ENCODE measurements around the gene PCSK6. TPM values are rescaled to one million over a fixed set of nuclear protein-coding genes. Genes with fewer than 3 reads are reported as not detected.
"Not testable (repeated sequence)": the region's sequence is repeated elsewhere in the genome, so short reads cannot be mapped to it uniquely, and the experiment has no call there.

PCSK6 gene
- total and polyA plus RNA-seq, 2 experiments from 2014 or later = 0.38 TPM; not detected in 1

- Histone ChIP-seq H4K20me1 (ENCODE audit: insufficient read depth) (no peaks in the 10 kb centered on the region), H3K79me2 (ENCODE audit: insufficient read depth) (no peaks in the 10 kb centered on the region), H3K4me3 (no peak overlapping the region), H3K9me2 (ENCODE audit: insufficient read depth) (no peaks in the 10 kb centered on the region), H3K9me3 (ENCODE audit: low read depth) (no peaks in the 10 kb centered on the region), H3K4me2 (ENCODE audit: unreplicated experiment) (no peak overlapping the region), H3K27me3 (replicated peaks; ENCODE audit: insufficient read depth) (0 out of 2 replicates have a peak, but pooled peaks cover 7% of the 10 kb centered on the region), H3K27ac (no peak overlapping the region), H2AFZ (no peak overlapping the region), H3K9ac (no peak overlapping the region), H3K4me1 (ENCODE audit: insufficient read depth) (no peaks in the 10 kb centered on the region), H3K36me3 (ENCODE audit: low read depth) (no peaks in the 10 kb centered on the region), H3F3A (ENCODE audit: insufficient read depth) (no peaks in the 10 kb centered on the region)
- no peak for TF ChIP-seq EZH2 (IDR thresholded peaks at IDR 0.05; ENCODE audit: insufficient read depth, poor library complexity, severe bottlenecking)
- no peak for TF ChIP-seq EZH2phosphoT487 (IDR thresholded peaks at IDR 0.05; ENCODE audit: insufficient read depth, low read depth)
- no peak for DNase-seq
- in situ Hi-C loops (cut with MboI) = no loop called here
- 72 to 73% methylated on average over 6 of the region's 6 CpGs for WGBS, 2 experiments (ENCODE audit: low coverage in 1 of 2, low lambda C conversion rate in 2 of 2, missing lambda C conversion rate in 2 of 2)
Measured at GRCh38 chr15:101404245-101404644, 85.3 kb downstream of the PCSK6 start.

GRCh38 chr15:101402883-101403282 lies 86.6 kb downstream of the PCSK6 start:
- in situ Hi-C loops (cut with MboI) = not testable (repeated sequence)
- WGBS, 2 experiments (ENCODE audit: low coverage in 1 of 2, low lambda C conversion rate in 2 of 2, missing lambda C conversion rate in 2 of 2) = 69 to 70% methylated on average over 1 to 3 of the region's 4 CpGs

GRCh38 chr15:101401286-101401685 lies 88.2 kb downstream of the PCSK6 start:
- Histone ChIP-seq H3K9ac (no peak overlapping the region), H2AFZ (no peak overlapping the region), H3K79me2 (ENCODE audit: insufficient read depth) (no peaks in the 10 kb centered on the region), H3K9me3 (ENCODE audit: low read depth) (no peaks in the 10 kb centered on the region), H3K27me3 (replicated peaks; ENCODE audit: insufficient read depth) (no peaks in the 10 kb centered on the region), H3F3A (ENCODE audit: insufficient read depth) (no peaks in the 10 kb centered on the region), H3K36me3 (ENCODE audit: low read depth) (no peaks in the 10 kb centered on the region), H3K4me1 (ENCODE audit: insufficient read depth) (no peaks in the 10 kb centered on the region), H3K9me2 (ENCODE audit: insufficient read depth) (no peaks in the 10 kb centered on the region), H3K27ac (no peak overlapping the region), H3K4me2 (ENCODE audit: unreplicated experiment) (no peak overlapping the region), H4K20me1 (ENCODE audit: insufficient read depth) (no peaks in the 10 kb centered on the region), H3K4me3 (no peak overlapping the region)
- WGBS, 2 experiments (ENCODE audit: low coverage in 1 of 2, low lambda C conversion rate in 2 of 2, missing lambda C conversion rate in 2 of 2) = 61 to 71% methylated on average over 8 of the region's 8 CpGs
- TF ChIP-seq EZH2 (IDR thresholded peaks at IDR 0.05; ENCODE audit: insufficient read depth, poor library complexity, severe bottlenecking) = no peak
- TF ChIP-seq EZH2phosphoT487 (IDR thresholded peaks at IDR 0.05; ENCODE audit: insufficient read depth, low read depth) = no peak
- DNase-seq = no peak
- in situ Hi-C loops (cut with MboI) = no loop called here

More at GRCh38 chr15:101402883-101403282, 86.6 kb downstream of the PCSK6 start:
- not testable (repeated sequence) for H3K36me3 ChIP-seq (ENCODE audit: low read depth); H3K4me2 ChIP-seq (ENCODE audit: unreplicated experiment); H3K27ac ChIP-seq; DNase-seq; H3K27me3 ChIP-seq (replicated peaks; ENCODE audit: insufficient read depth); H3K4me3 ChIP-seq; H4K20me1 ChIP-seq (ENCODE audit: insufficient read depth); H3K4me1 ChIP-seq (ENCODE audit: insufficient read depth); H3K9me3 ChIP-seq (ENCODE audit: low read depth); H3F3A ChIP-seq (ENCODE audit: insufficient read depth); H3K79me2 ChIP-seq (ENCODE audit: insufficient read depth); H3K9ac ChIP-seq; H2AFZ ChIP-seq; H3K9me2 ChIP-seq (ENCODE audit: insufficient read depth)

GRCh38 chr15:101399431-101399830 lies 90.1 kb downstream of the PCSK6 start:
- in situ Hi-C loops (cut with MboI) = no loop called here
- H3K9me3 ChIP-seq (ENCODE audit: low read depth) = no peaks in the 10 kb centered on the region
- WGBS, 2 experiments (ENCODE audit: low coverage in 1 of 2, low lambda C conversion rate in 2 of 2, missing lambda C conversion rate in 2 of 2) = 31 to 46% methylated on average over 6 of the region's 6 CpGs
- H3K9me2 ChIP-seq (ENCODE audit: insufficient read depth) = no peaks in the 10 kb centered on the region
- no peak for DNase-seq
- no peaks in the 10 kb centered on the region for H3K4me1 ChIP-seq (ENCODE audit: insufficient read depth)
- H3F3A ChIP-seq (ENCODE audit: insufficient read depth) = no peaks in the 10 kb centered on the region
- H3K27ac ChIP-seq = no peak overlapping the region
- H3K27me3 ChIP-seq (replicated peaks; ENCODE audit: insufficient read depth) = no peaks in the 10 kb centered on the region
- no peak for TF ChIP-seq EZH2phosphoT487 (IDR thresholded peaks at IDR 0.05; ENCODE audit: insufficient read depth, low read depth)
- no peak for TF ChIP-seq EZH2 (IDR thresholded peaks at IDR 0.05; ENCODE audit: insufficient read depth, poor library complexity, severe bottlenecking)
- H2AFZ ChIP-seq = no peak overlapping the region
- H3K4me2 ChIP-seq (ENCODE audit: unreplicated experiment) = no peak overlapping the region
- no peaks in the 10 kb centered on the region for H3K79me2 ChIP-seq (ENCODE audit: insufficient read depth)
- H3K4me3 ChIP-seq = no peak overlapping the region
- no peaks in the 10 kb centered on the region for H3K36me3 ChIP-seq (ENCODE audit: low read depth)
- no peaks in the 10 kb centered on the region for H4K20me1 ChIP-seq (ENCODE audit: insufficient read depth)
- H3K9ac ChIP-seq = no peak overlapping the region

- no peak for TF ChIP-seq EZH2phosphoT487 (IDR thresholded peaks at IDR 0.05; ENCODE audit: insufficient read depth, low read depth)
- TF ChIP-seq EZH2 (IDR thresholded peaks at IDR 0.05; ENCODE audit: insufficient read depth, poor library complexity, severe bottlenecking) = no peak
- H3K27me3 ChIP-seq (replicated peaks; ENCODE audit: insufficient read depth) = no peaks in the 10 kb centered on the region
- H3K4me1 ChIP-seq (ENCODE audit: insufficient read depth) = no peaks in the 10 kb centered on the region
- H3K9me3 ChIP-seq (ENCODE audit: low read depth) = no peaks in the 10 kb centered on the region
- H3K9ac ChIP-seq = no peak overlapping the region
- no peaks in the 10 kb centered on the region for H3K9me2 ChIP-seq (ENCODE audit: insufficient read depth)
- H2AFZ ChIP-seq = no peak overlapping the region
- in situ Hi-C loops (cut with MboI) = no loop called here
- H3K4me3 ChIP-seq = no peak overlapping the region
- no peak overlapping the region for H3K4me2 ChIP-seq (ENCODE audit: unreplicated experiment)
- no peaks in the 10 kb centered on the region for H3K36me3 ChIP-seq (ENCODE audit: low read depth)
- no peaks in the 10 kb centered on the region for H3K79me2 ChIP-seq (ENCODE audit: insufficient read depth)
- H4K20me1 ChIP-seq (ENCODE audit: insufficient read depth) = no peaks in the 10 kb centered on the region
- H3F3A ChIP-seq (ENCODE audit: insufficient read depth) = no peaks in the 10 kb centered on the region
- 80% methylated on average over 24 of the region's 24 CpGs for WGBS, 2 experiments (ENCODE audit: low coverage in 1 of 2, low lambda C conversion rate in 2 of 2, missing lambda C conversion rate in 2 of 2)
- DNase-seq = no peak
- no peak overlapping the region for H3K27ac ChIP-seq
Measured at GRCh38 chr15:101398247-101398646, 91.3 kb downstream of the PCSK6 start.
